GM19372 (cell line): ENCODE data around the gene OR5B12.
"Not testable (repeated sequence)": the region's sequence is repeated elsewhere in the genome, so short reads cannot be mapped to it uniquely, and the experiment has no call there.

Experiments used
- ATAC-seq: cut with Tn5 transposase; IDR thresholded peaks from one replicate; pipeline ENCODE4 v1.9.1; 2021; ENCODE audit warnings: mild to moderate bottlenecking, low read depth, moderate library complexity; ENCODE audit not compliant: unreplicated experiment

The OR5B12 gene

GRCh38 chr11:58442136-58442535 lies at the start of gene OR5B12:
TSS of gene OR5B12 (minus strand) at chr11:58442236. CDS start at chr11:58440151, 2,085 bp downstream.
- ATAC-seq = no peak

GRCh38 chr11:58490827-58491226 lies 48.8 kb upstream of the OR5B12 start:
- no peak for ATAC-seq

- ATAC-seq = no peak
These were observed 45.1 kb upstream of the OR5B12 start for GRCh38 chr11:58487170-58487569.

DNA sequence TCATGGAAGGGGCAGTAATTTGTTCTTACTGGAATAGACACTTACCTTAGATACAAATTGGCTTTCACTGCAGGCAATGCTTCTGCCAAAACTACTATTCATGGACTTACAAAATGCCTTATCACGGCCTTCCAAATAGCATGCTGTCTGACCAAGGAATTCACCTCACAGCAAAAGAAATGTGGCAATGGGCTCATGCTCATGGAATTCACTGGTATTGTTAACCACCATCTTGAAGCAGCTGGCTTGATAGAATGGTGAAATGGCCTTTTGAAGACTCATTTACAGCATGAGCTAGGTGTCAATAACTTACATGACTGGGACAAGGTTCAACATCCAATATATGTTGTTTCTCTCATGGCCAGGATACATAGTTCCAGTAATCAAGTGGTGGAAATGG lies 43.9 kb upstream of the OR5B12 start:
- no peak for ATAC-seq

DNA sequence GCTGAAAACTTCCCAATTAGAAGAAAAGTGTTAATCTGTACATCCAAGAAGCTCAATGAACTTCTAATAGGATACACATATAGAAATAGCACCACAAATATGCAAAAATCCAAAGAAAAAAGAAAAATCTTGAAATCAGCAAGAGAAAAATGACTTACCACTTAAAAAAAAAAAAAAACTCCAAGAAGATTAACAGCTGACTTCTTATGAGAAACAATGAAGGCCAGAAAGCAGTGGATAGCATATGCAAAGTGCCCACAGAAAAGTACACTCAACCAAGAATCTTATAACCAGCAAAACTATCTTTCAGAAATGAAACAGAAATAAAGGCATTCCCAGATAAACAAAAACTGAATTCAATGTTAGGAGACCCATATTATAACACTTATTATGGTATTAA lies 29.9 kb upstream of the OR5B12 start:
- ATAC-seq = no peak

DNA sequence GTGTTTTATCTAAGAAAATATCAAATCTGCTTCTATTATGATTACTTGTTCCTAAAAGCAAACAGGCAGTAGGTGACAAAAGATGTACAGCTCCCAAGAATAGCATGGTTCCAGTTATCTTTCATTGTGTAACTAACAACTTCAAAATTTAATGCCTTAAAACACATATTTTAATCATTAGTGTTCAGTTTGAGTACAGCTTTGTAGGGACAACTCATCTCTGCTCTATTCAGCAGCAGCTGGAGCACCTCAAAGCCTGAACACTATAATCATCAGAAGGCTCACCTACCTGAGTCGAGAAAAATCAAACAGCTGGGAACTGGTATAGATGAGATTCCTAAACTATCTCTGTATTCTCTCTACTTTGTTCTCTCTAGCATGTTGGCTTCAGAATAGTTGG lies 24.3 kb upstream of the OR5B12 start:
- no peak for ATAC-seq

DNA sequence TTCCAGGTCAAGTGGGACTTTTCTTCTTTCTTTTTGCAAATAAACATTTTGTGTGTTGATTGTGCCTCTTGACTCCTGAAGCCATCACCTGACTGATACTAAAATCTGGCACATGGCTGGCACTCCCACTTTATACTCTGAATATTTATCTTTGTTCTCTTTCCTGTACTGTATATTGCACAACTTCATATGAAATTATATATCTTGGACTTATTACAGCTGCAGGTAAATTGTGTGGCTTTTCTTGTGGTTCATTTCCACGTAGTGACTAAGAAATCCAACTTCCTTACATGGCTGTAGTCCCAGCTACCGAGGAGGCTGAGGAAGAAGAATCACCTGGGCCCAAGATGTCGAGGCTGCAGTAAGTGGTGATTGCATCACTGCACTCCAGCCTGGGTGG lies 23.7 kb upstream of the OR5B12 start:
- ATAC-seq = no peak

DNA sequence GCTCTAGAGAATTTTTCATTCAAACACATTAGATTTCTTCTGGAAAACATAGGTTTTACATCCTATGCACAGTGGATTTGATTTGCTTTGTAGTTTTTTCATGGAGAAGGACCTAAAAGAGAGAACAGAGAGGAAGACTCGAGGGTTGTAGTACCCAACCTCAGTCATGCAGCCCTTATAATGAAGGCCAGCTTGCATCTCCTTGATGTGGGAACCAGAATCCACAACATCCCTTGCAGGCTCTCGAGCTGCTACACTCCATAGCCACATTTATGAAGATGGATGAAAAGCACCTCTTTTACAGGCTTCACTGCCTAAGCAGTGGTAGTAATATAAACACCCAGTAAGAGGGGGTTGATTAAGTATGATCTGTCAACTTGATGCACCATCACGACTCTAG lies 9.5 kb upstream of the OR5B12 start:
- no peak for ATAC-seq

GRCh38 chr11:58446294-58446693 lies 4.3 kb upstream of the OR5B12 start:
- ATAC-seq = no peak

GRCh38 chr11:58444300-58444699 lies 2.3 kb upstream of the OR5B12 start:
- no peak for ATAC-seq

GRCh38 chr11:58438486-58438885 lies 3.5 kb downstream of the OR5B12 start:
- ATAC-seq = no peak

- no peak for ATAC-seq
These were observed 7.8 kb downstream of the OR5B12 start for GRCh38 chr11:58434217-58434616.

GRCh38 chr11:58433638-58434203 lies 8.3 kb downstream of the OR5B12 start:
- peak; percentile 61 for ATAC-seq

GRCh38 chr11:58429273-58429672 lies 12.8 kb downstream of the OR5B12 start:
- no peak for ATAC-seq

DNA sequence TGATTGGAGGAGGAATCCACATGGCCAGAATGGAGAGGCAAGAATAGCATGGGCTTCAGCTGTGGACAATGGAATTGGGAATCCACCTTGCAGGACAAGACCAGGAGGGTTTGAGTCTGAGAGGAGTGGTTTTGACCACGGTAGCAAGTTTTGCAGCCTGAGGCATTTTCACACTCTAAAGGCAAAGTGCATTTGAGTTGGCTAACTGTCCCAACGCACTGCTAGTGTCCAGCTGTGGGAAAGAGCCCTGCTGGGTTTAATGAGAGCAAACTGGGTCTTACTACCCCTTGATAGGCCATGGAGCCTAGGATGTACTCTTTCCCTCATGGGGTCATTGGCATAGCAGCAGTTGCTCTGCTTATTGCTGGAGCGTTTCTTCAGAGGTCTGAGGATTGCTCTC lies 14.0 kb downstream of the OR5B12 start, which contains the start of gene OR5B2:
Gene OR5B2 (minus strand): TSS at position 101 of the 400 bp plus-strand sequence. CDS start 4,860 bp downstream, outside the sequence.
- ATAC-seq = no peak

DNA sequence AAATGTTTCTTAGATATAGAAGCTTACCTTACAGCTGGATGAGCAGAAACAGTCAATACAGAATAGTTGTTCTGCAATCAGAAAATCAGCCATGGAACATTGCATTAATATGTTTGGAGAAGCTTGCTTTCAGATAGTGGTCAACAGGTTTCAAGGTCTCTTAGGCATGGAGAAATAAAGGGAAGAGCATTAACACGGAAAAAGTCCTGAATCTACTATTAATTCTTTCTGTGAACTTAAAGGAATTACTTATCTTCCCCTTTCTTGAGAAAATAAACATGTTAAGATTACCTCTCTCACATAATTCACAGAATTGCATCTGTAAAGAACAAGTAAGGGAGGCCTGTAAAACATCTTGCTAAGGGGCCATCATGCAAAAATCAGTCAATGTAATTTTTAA lies 35.3 kb downstream of the OR5B12 start, which contains the start of gene OR5B3:
Gene OR5B3 (minus strand): TSS at position 101 of the 400 bp plus-strand sequence. CDS start 3,465 bp downstream, outside the sequence.
- no peak for ATAC-seq

DNA sequence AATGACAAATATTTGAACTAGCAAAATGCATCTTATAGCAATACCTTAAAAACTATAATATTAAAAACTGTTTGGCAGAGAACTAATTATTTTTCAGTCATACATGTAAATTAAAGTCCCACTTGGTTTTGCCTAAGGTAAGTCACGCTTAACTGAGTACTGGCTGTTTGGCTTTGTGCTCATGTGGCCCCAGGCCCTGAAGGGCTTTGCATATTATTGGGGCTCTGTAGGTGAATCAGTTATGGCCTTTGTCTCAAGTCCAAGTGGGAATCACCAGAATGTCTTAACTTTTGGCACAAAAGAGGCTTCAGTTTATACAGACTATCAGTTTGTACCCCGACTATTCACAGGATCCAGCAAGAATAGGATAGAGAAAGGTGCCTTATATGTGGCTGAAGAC lies 42.4 kb downstream of the OR5B12 start:
- ATAC-seq = not testable (repeated sequence)

DNA sequence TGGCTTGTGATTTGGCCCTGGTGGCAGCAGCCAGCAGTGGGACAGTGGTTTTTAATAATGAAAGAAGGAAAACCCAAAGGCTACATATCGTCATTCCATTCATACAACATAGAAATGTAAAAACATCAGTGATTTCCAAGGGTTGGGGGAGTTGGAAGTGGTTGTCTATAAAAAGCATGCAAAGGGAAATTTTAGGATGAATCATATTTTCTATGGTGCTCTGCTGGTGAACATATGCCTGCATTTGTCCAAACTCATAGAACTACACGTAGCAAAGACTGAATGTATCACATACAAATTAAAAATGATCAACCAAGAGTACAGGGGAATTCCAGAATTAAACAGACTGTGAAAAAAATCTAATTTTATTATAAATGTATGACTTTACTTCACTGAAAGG lies 46.5 kb downstream of the OR5B12 start:
- ATAC-seq = no peak

GRCh38 chr11:58394195-58394594 lies 47.8 kb downstream of the OR5B12 start:
- no peak for ATAC-seq

DNA sequence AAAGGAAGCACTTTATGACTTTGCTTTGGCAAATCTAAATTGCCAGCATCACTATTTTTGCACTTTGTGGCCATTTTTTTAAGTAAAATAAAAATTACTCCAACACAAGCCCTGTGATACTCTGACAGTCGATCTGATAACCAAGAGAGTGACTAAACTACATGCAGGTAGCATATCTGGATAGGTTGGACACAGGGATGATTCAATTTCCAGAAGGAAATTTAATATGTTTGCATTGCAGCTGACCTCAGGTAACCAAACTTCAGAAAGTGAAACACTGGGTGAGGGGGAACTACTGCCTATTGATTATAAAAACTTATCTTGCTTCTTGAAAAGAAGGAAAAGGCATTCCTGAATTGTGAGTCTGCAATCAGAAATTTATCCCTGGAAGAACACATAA lies 49.3 kb downstream of the OR5B12 start:
- ATAC-seq = no peak

DNA sequence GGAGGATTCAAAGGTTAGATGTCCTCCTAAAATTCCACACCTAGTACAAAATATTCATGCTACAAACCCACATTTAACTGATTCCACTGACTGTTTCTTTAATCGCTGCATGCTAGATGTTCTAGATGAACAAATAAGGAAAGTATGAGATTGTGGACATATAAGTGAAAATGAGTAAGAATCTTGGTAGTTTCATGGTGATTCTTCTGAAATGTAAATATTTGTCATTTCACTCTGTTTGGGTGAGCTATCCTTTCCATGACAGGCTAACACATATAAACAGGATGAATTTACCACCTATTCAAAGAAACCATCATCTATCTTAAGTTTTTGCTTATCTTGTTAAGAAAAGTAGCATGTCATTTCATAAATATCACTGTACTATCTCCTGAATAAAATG lies 50.2 kb downstream of the OR5B12 start:
- no peak for ATAC-seq

GRCh38 chr11:58390551-58391063 lies 51.4 kb downstream of the OR5B12 start:
- no peak for ATAC-seq
